Gastrocnemius medialis (tissue), 4 donors: Measurements from ENCODE around the gene CMIP. TPM values are rescaled to one million over a fixed set of nuclear protein-coding genes. Genes with fewer than 3 reads are reported as not detected.

Experiments
- ATAC-seq, 2 donors: fragments of 150-250 bp; one replicate each; pipeline ENCODE4 v1.9.1; 2016
- DNase-seq, 2 donors: peaks; one replicate each; pipeline ENCODE4 v3.0.0-alpha.2; 2019
- H3K27ac ChIP-seq, 4 donors: fragments of 200-600 bp; sonication (generic); 1 replicate in 1 of 4; 2 replicates in 3 of 4; pipeline ENCODE4 v1.5.1; 2016 to 2018; ENCODE audit warnings: mild to moderate bottlenecking in 2 of 4, moderate library complexity in 1 of 4
- H3K27me3 ChIP-seq, 3 donors: fragments of 200-600 bp; sonication (generic) in 2 of 3; 1 replicate in 1 of 3; 2 replicates in 2 of 3; pipeline versions ENCODE4 v1.5.1 to v1.6.0; 2016 to 2019; ENCODE audit warnings: mild to moderate bottlenecking in 1 of 3, moderate library complexity in 1 of 3
- H3K36me3 ChIP-seq, 2 donors: fragments of 200-600 bp; sonication (generic) in 1 of 2; one replicate each; pipeline ENCODE4 v1.5.1; 2017 to 2018
- H3K4me1 ChIP-seq, 2 donors: fragments of 200-600 bp; sonication (generic) in 1 of 2; one replicate each; pipeline ENCODE4 v1.5.1; 2016 to 2017; ENCODE audit warnings: mild to moderate bottlenecking in 2 of 2
- H3K4me3 ChIP-seq, 4 donors: fragments of 200-600 bp; sonication (generic) in 3 of 4; 1 replicate in 1 of 4; 2 replicates in 3 of 4; pipeline ENCODE4 v1.5.1; 2016 to 2019; ENCODE audit warnings: mild to moderate bottlenecking in 2 of 4
- H3K9me3 ChIP-seq, 3 donors: fragments of 200-600 bp; sonication (generic) in 2 of 3; 1 replicate in 1 of 3; 2 replicates in 2 of 3; pipeline ENCODE4 v1.5.1; 2016 to 2019
- POLR2A ChIP-seq, 2 donors: fragments of 450-650 bp; IDR thresholded peaks; one replicate each; pipeline ENCODE4 v1.6.1; 2017; ENCODE audit warnings: antibody characterized with exemption in 2 of 2, mild to moderate bottlenecking in 2 of 2, moderate library complexity in 2 of 2
- in situ Hi-C, 4 donors: fragments of 200-750 bp; cut with MboI; loops; one replicate each; pipeline versions ENCODE4 v1.15.0 to v1.8.0; 2017; ENCODE audit warnings: low sequenced_read_pairs in 4 of 4
- intact Hi-C: fragments of 100-400 bp; cut with DNase I; formaldehyde crosslinking; loops from one replicate; pipeline ENCODE4 v1.15.1; 2023; ENCODE audit warnings: low total_unique reads
- total RNA-seq, 4 donors: library from RNA; depleted of rRNA; stranded (reverse); fragments of >200 nt; gene quantifications; one replicate each; pipeline versions ENCODE4 v1.1.0 to v1.2.3, GENCODE V29; 2016
- TF ChIP-seq, protein P1 (sequence below), 5 experiments: fragments of 450-650 bp in 3 of 5; fragments of 200-600 bp in 2 of 5; sonication (generic) in 2 of 5; IDR thresholded peaks in 4 of 5; conservative IDR thresholded peaks in 1 of 5; 1 replicate in 4 of 5; 2 replicates in 1 of 5; pipeline ENCODE4 v1.5.1; 2016 to 2019; ENCODE audit warnings: antibody characterized with exemption in 5 of 5, mild to moderate bottlenecking in 3 of 5, moderate library complexity in 3 of 5

The CMIP gene
- total RNA-seq, 4 donors from 2014 or later = 0.90 to 5.1 (median 2.7) TPM

DNA sequence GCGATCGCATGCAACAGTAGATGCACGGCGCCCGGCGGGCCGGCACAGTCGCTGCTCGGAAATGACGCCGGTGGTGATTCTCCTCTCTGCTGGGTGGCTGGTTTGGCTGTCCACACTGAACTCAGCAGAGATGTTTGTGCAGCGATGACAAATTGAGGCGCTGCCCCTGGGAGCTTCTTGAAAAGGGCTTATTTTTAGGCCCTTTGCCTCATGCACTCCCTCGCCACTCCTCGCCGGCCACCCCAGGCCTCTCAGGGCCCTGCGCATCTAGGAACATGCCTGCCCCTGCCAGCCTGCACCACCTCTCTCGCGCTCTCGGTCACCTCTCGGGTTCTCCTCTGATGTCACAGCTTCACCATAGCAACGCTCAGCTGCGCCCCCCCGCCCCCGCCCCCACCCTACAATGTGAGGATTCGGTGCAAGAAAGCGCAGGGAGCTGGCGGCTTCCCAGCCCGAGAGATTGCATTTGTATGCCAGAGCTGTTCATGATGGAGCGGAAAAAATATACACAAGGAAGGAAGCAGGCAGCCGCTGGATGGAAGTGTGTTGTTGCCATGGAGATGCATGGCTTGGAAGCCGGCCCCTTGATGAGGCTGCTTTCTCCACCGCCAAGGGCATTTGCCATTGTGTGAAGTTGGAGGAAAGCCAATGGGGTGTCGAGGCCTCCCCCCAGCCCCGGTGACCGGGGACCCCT is 253.2 kb downstream of the CMIP start:
- no peaks in the 10 kb centered on the region for H3K27me3 ChIP-seq
- no peak for DNase-seq
- H3K4me1 ChIP-seq = peaks cover 0 to 8% of the 10 kb centered on the region in 2 donors
- no peaks in the 10 kb centered on the region for H3K9me3 ChIP-seq
- H3K36me3 ChIP-seq = no peaks in the 10 kb centered on the region
- TF ChIP-seq POLR2A (IDR thresholded peaks at IDR 0.05) = no peak
- TF ChIP-seq, protein P1, sequence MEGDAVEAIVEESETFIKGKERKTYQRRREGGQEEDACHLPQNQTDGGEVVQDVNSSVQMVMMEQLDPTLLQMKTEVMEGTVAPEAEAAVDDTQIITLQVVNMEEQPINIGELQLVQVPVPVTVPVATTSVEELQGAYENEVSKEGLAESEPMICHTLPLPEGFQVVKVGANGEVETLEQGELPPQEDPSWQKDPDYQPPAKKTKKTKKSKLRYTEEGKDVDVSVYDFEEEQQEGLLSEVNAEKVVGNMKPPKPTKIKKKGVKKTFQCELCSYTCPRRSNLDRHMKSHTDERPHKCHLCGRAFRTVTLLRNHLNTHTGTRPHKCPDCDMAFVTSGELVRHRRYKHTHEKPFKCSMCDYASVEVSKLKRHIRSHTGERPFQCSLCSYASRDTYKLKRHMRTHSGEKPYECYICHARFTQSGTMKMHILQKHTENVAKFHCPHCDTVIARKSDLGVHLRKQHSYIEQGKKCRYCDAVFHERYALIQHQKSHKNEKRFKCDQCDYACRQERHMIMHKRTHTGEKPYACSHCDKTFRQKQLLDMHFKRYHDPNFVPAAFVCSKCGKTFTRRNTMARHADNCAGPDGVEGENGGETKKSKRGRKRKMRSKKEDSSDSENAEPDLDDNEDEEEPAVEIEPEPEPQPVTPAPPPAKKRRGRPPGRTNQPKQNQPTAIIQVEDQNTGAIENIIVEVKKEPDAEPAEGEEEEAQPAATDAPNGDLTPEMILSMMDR (IDR thresholded peaks at IDR 0.05 in 4 of 5, conservative IDR thresholded peaks at IDR 0.05 in 1 of 5) = no peak
- in situ Hi-C loops (no loop called here), intact Hi-C loops (loop anchor here (10.0 kb wide), 2 partner anchors 73 to 293 kb away; no protein-coding TSS in a partner anchor)
- H3K27ac ChIP-seq = no peak overlapping the region
- ATAC-seq = no peak
- no peak overlapping the region for H3K4me3 ChIP-seq

DNA sequence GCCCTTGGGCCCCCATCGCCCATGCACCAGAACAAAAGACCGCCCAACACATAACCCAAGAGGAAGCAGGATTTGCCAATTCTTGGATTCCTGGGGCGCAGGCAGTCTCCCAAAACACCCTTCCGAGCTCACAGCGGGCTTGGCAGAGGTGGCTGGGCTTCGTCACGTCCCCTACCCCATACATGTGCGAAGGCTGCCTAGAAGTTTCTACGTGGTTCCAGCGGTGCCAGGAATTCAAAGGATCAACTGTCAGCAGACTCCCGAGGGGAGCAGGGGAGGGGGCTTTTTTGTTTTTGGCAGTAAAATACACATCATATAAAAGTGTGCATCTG is 253.7 kb downstream of the CMIP start:
- intact Hi-C loops (loop anchor here (10.0 kb wide), 2 partner anchors 73 to 293 kb away; no protein-coding TSS in a partner anchor), in situ Hi-C loops (no loop called here)
- Histone ChIP-seq H3K27me3 (no peaks in the 10 kb centered on the region), H3K4me3 (no peak overlapping the region), H3K9me3 (no peaks in the 10 kb centered on the region), H3K27ac (no peak overlapping the region), H3K36me3 (no peaks in the 10 kb centered on the region), H3K4me1 (peaks cover 0 to 8% of the 10 kb centered on the region in 2 donors)
- TF ChIP-seq, protein P1 (IDR thresholded peaks at IDR 0.05 in 4 of 5, conservative IDR thresholded peaks at IDR 0.05 in 1 of 5) = no peak
- TF ChIP-seq POLR2A (IDR thresholded peaks at IDR 0.05) = no peak
- ATAC-seq (no peak), DNase-seq (no peak)

DNA sequence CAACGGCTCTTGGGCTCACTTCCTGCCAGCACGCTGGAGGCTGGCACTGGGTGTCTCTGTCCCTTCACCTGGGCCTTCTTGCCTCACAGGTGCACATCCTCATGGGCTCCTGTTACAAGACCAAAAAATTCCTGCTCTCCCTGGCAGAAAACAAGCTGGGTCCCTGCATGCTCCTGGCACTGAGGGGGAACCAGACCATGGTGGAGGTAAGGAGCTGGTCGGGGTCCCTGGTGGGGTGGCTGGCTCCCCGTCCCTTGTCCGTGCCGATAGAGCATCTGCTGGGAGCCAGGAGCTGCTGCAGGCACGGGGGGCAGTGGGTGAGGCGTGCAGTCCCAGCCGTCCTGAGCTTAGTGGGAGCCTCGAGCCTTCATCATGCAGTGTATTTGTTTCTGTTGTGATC is 255.0 kb downstream of the CMIP start:
- no peak for ATAC-seq
- Histone ChIP-seq H3K4me1 (peaks cover 0 to 8% of the 10 kb centered on the region in 2 donors), H3K27ac (no peak overlapping the region), H3K36me3 (no peaks in the 10 kb centered on the region), H3K9me3 (no peaks in the 10 kb centered on the region), H3K4me3 (no peak overlapping the region), H3K27me3 (no peaks in the 10 kb centered on the region)
- in situ Hi-C loops = no loop called here
- intact Hi-C loops = loop anchor here (10.0 kb wide), 2 partner anchors 75 to 295 kb away; no protein-coding TSS in a partner anchor
- DNase-seq = no peak
- TF ChIP-seq, protein P1 (IDR thresholded peaks at IDR 0.05 in 4 of 5, conservative IDR thresholded peaks at IDR 0.05 in 1 of 5) = no peak
- TF ChIP-seq POLR2A (IDR thresholded peaks at IDR 0.05) = no peak

DNA sequence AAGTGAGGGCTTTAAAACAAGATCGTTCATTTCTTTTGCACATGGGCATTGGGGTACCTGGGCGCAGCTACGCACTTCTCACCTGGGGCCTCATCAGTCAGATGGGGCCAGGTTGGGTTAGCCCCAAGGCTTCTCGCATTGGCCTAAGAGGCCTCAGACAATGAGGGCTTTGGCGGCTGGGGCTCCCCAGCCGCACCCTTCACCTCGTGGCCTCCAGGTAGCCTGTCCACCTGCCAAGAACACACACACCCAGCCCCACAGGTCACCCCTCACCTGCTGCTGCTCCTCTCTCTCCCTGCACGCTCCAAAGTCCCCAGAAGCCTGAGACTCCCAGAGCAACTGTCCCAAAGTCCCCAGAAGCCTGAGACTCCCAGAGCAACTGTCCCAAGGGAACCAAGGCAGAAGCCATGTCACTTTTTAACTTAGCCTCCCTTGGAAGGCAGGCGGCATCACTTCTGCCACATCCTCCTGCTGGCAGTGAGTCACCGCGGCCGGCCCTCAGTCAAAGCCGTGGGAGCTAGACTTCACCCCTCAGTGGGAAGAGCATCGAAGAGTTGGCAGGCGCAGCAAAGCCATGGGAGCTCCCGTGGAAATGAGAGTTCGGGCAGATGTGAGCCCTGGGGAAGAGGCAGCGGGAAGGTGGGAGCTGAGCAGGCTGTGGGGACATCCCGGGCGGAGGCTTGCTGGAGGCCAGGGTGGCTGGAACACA is 255.6 kb downstream of the CMIP start:
- Histone ChIP-seq H3K4me3 (no peak overlapping the region), H3K9me3 (no peaks in the 10 kb centered on the region), H3K27ac (no peak overlapping the region), H3K4me1 (peaks cover 0 to 5% of the 10 kb centered on the region in 2 donors), H3K27me3 (no peaks in the 10 kb centered on the region), H3K36me3 (no peaks in the 10 kb centered on the region)
- intact Hi-C loops = no loop called here
- TF ChIP-seq, protein P1 (IDR thresholded peaks at IDR 0.05 in 4 of 5, conservative IDR thresholded peaks at IDR 0.05 in 1 of 5) = no peak
- no peak for TF ChIP-seq POLR2A (IDR thresholded peaks at IDR 0.05)
- DNase-seq (no peak), ATAC-seq (no peak)
- in situ Hi-C loops = no loop called here
